CD4-positive, alpha-beta T cell treated with Interleukin-4 for 4 hours (primary cell): Measurements from ENCODE around the gene ADRA2C.

Source experiments
- DNase-seq: peaks from one replicate; pipeline ENCODE4 v3.0.0-alpha.2; 2020

ADRA2C gene

DNA sequence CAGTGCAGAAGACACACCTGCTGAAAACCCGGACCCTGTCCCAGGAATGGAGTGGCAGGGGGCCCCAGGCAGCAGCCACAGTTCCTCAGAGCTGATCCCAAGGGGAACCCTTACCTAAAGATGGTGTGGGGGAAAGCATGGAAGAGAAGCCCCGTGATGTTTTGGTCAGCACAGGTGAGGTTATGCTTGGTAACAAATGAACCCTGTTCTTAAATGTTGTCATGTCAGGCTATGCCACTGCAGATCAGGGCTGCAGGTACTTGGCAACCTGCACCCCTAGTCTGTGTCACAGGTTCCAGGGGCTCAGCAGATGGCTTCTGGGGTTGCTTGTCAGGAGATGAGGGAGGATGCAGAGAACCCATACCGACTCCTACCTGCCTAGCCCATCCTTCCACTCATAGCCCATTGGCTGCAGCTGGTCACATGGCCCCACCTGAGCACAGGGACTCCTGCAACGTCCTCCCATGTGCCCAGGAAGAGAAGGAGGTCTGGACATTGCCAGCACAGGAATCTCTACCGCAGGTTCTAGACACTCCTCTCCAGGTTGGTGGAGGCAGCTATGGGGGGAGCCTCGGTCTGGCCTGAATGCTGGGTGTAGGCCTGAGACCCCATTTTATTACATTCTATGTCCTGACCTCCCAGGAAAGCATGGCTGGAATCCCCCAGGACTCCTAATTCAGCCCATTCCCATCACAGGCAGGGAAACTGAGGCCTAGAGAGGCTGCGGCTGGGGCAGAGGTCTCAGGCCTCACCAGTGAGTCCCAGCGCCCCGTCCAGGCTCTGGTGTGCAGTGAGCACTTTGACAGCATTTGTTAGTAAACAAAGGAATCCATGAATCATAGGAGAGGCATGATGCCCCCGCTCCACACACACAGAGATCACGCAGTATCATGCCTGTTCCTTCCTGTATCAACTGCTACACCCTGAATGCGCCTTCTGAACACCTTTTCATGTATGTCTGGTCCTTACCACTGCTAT is 51.1 kb downstream of the ADRA2C start:
- no peak for DNase-seq
